GM19395 (cell line): ENCODE results near the gene KLF17.

Experiments used
- ATAC-seq: cut with Tn5 transposase; IDR thresholded peaks from one replicate; pipeline ENCODE4 v1.9.1; 2021; ENCODE audit warnings: mild to moderate bottlenecking, moderate library complexity; ENCODE audit not compliant: unreplicated experiment

Gene KLF17

GRCh38 chr1:44151332-44151731 lies 32.7 kb downstream of the KLF17 start:
- ATAC-seq = no peak

GRCh38 chr1:44151808-44152207 lies 33.2 kb downstream of the KLF17 start:
- ATAC-seq = no peak

GRCh38 chr1:44152692-44153091 lies 34.1 kb downstream of the KLF17 start:
- ATAC-seq = no peak

- ATAC-seq = no peak
Measured at GRCh38 chr1:44154049-44154448, 35.4 kb downstream of the KLF17 start.

- ATAC-seq = no peak
Measured at GRCh38 chr1:44157903-44158302, 39.3 kb downstream of the KLF17 start.

- ATAC-seq = no peak
Measured at GRCh38 chr1:44158871-44159270, 40.2 kb downstream of the KLF17 start.

- ATAC-seq = no peak
Measured at GRCh38 chr1:44161546-44161945, 42.9 kb downstream of the KLF17 start.

GRCh38 chr1:44168520-44169098 lies 50.0 kb downstream of the KLF17 start:
- no peak for ATAC-seq

- ATAC-seq = no peak
Measured at GRCh38 chr1:44170281-44170823, 51.7 kb downstream of the KLF17 start.

- no peak for ATAC-seq
Measured at GRCh38 chr1:44174630-44175029, 56.0 kb downstream of the KLF17 start.
